Islet of Langerhans (tissue), 1 donor: ENCODE measurements around the gene ABCC2.
"Not testable (repeated sequence)": the region's sequence is repeated elsewhere in the genome, so short reads cannot be mapped to it uniquely, and the experiment has no call there.

Source experiments
- FAIRE-seq: peaks from one replicate; lab custom pipeline; 2011; peaks lifted over from hg19 to GRCh38; lab: Jason Lieb, UNC

ABCC2 gene

GRCh38 chr10:99782447-99783286, at the start of gene ABCC2:
ABCC2 (plus strand) TSS chr10:99782640; CDS start chr10:99782845, 205 bp downstream.
- no peak for FAIRE-seq

- FAIRE-seq = no peak
Measured at GRCh38 chr10:99733366-99733765, 49.1 kb upstream of the ABCC2 start.

GRCh38 chr10:99734111-99734510, 48.3 kb upstream of the ABCC2 start:
- not testable (repeated sequence) for FAIRE-seq

DNA sequence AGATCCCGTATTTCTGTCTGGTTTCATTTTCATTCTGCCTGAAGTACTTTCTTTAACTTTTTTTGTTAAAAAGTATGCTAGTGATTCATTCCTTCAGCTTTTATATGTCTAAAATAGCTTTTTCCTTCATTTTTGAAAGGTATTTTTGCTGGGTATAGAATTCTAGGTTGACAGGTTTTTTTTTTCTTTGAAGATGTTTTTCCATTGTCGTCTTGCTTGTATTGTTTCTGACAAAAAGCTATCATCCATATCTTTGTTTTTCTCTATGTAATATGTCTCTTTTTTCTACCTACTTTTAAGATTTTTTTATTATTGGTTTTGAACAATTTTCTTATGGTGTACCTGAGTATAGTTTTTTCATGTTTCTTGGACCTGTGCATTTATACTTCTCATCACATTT, 42.2 kb upstream of the ABCC2 start:
- no peak for FAIRE-seq

DNA sequence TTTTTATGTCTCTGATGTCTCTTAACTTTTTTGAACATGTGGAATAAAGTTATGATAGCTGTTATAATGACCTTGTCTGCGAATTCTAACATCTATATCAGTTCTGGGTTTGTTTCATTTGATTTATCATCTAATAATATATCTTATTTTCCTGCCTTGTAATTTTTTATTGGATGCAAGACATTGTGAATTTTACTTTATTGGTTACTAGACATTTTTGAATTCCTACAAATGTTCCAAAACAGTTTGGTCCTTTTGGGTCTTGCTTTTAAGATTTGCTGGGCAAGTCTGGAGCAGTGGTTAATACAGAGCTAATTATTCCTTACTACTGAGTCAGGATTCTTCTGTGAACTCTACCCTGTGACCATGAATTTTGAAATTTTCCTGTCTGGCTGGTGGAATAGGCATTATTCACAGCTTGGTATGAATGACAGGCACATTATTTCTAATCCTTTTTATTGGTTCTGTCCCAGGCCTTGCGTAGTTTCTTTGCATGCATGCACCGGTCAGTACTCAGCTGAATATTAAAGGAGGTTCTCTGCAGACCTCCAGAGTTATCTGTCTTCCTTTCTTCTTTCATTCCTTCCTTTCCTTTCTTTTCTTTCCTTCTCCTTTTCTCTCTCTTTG, 41.4 kb upstream of the ABCC2 start:
- no peak for FAIRE-seq

GRCh38 chr10:99742254-99742653, 40.2 kb upstream of the ABCC2 start:
- no peak for FAIRE-seq

DNA sequence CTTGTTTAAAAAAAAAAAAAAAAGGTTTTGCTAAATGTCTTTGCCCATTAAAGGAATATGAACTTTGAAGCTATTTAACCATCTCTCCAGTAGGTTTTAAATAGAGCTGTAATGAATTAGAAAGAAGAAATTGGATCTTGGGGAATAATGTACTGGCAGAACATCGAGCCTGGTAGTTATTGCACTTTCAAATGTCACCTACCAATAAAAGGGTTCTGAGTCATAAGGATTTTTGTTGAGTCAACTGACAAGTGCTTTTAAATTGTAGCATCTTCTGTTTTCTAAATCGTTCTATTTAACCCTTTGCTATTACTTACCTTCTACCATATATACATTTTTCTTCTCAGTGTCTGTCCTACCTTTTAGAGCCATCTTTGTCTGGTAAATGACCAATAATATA, 39.7 kb upstream of the ABCC2 start:
- FAIRE-seq = no peak

- FAIRE-seq = no peak
Measured at GRCh38 chr10:99743841-99744240, 38.6 kb upstream of the ABCC2 start.

DNA sequence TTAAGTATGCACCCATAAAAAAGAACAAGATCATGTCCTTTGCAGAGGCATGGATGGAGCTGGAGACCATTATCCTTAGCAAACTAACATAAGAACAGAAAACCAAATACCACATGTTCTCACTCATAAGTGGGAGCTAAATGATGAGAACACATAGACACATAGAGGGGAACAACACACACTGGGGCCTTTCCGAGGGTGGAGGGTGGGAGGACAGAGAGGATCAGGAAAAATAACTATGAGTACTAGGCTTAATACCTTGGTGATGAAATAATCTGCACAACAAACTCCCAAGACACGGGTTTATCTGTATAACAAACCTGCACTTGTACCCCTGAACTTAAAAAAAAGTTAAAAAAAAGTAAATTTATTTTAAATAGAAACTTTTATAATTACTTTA, 36.3 kb upstream of the ABCC2 start:
- not testable (repeated sequence) for FAIRE-seq

GRCh38 chr10:99748823-99749451, 33.5 kb upstream of the ABCC2 start:
- FAIRE-seq = no peak

- no peak for FAIRE-seq
Measured at GRCh38 chr10:99750641-99751040, 31.8 kb upstream of the ABCC2 start.

- FAIRE-seq = no peak
Measured at GRCh38 chr10:99754670-99755069, 27.8 kb upstream of the ABCC2 start.

DNA sequence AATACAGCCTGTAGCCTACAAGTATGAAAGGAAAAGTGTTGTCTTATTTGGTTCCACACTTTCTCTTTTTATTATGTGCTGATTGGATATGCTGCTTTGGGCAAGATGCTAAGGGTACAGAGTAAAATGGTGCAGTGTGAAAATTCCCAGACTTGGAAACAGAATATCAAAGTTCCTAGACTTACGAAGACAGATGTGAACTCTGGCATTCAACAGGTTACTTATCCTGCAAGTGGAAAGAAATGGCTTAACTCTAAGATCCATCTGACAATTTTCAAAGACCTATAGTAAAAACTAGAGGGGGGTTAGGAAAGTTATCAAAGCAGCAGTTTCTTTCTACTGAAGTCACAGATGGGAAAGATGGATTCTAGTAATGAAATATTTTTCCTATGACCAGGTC, 26.3 kb upstream of the ABCC2 start:
- FAIRE-seq = no peak

GRCh38 chr10:99758211-99758891, 24.1 kb upstream of the ABCC2 start:
- no peak for FAIRE-seq

- no peak for FAIRE-seq
Measured at GRCh38 chr10:99760321-99760720, 22.1 kb upstream of the ABCC2 start.

DNA sequence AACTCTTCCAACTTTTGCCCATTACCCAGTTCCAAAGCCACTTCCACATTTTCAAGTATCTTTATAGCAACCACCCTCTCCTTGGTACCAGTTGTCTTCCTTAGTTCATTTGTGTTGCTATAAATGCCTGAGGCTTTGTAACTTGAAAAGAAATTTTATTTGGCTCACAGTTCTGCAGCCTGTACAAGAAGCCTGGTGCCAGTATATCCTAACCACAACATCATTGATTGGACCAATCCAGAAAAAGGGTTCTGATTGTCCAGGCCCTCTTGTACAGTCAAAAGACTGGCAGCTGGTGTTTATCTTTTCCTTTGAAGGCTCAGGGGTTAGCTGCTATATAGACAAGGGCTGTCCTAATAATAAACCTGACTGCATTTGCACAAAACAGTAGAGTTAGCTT, 21.1 kb upstream of the ABCC2 start:
- no peak for FAIRE-seq

DNA sequence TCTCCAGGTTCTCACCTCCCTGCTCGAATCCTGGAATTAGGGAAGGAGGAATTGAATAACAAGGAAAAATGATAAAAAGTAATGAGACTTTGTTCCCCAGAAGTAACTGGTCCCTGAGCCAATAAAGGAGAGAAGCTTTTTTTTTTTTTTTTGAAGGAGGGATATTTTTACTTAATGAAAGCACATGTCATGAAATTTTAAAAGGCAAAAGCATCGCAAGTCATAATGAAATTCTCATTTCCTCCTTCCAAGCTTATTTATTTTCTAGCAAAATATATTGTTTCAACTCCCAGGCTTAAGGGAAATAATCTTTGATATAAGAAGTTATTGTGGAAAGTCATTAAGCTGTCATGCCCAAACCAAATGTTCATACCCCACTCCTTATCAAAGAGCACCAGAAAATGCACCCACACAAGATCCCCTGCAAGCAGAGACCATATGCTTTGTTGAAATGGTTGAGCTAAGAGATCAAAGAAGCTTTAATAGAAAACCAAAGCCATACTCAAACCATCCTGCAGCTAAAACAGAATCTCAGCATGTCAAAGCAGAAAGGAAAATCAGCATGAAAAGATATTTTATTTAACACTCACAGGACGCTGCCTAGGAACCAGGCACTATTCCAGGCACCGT, 16.7 kb upstream of the ABCC2 start:
- FAIRE-seq = no peak

- no peak for FAIRE-seq
Measured at GRCh38 chr10:99766302-99766681, 16.1 kb upstream of the ABCC2 start.

GRCh38 chr10:99767901-99768300, 14.5 kb upstream of the ABCC2 start:
- FAIRE-seq = no peak

DNA sequence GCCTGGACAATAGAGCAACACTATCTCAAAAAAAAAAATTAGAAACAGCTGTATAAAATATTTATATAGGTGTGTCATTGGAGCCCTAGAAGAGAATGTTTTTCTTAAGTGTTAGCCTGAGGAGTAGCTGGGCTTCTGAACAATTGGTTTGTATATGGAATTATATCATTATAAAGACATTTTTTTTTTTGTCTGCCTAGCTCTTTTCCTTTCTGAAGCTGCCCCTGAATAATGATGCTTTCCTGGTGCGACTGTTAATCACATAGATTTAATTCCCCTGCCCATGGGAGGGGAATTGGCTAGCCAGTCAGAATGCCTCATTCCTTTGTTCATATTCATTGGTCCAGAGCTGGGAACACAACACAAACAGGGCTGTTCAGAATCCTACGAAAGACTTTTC, 13.9 kb upstream of the ABCC2 start:
- FAIRE-seq = no peak

GRCh38 chr10:99769706-99770105, 12.7 kb upstream of the ABCC2 start:
- FAIRE-seq = no peak

DNA sequence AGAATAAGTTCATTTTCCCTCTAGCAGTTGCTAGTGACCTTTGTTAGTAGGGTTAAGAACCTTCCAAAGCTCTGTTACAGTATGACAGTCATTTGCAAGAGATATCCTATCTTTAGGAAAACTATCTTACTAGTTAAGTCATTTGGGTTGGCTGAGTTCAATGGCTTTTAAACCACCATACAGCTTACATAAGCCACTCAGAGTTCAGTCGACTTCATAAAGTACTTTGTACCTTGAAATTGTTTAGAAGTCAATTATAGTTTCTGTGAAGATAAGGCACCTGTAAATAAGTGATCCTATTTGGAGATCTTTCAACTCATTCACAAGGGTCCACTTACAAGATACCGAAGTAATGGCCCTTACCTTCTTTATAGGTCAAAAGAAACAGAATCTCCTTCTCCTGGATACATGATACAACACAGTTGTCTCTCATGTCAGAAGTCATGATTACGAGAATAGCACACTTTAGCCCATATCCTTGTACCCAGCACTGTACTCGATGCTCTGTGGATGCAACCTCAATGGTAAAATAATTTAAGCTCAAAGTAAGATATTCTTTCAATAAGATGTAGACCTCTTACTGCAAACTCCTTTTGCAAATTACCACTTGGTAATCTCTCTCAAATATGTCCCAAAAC, 11.9 kb upstream of the ABCC2 start:
- FAIRE-seq = no peak
